ENCODE measurements around the gene NPAS2. TPM values are rescaled to one million over a fixed set of nuclear protein-coding genes. Genes with fewer than 3 reads are reported as not detected.

NPAS2 gene
- total RNA-seq, 1 experiment from 2014 or later = 20.4 TPM

- no peak for ATAC-seq
- no peaks in the 10 kb centered on the region for H3K9me2 ChIP-seq (ENCODE audit: insufficient read depth)
- intact Hi-C loops (cut with micrococcal nuclease) = loop anchor here (10.0 kb wide), 1 partner anchor 559 kb away; no protein-coding TSS in a partner anchor
- POLR2A ChIA-PET = no interaction called here
- CTCF ChIA-PET = interaction anchor here (2.0 kb wide), 1 partner anchor 254 kb away, joined by 11 read pairs; no protein-coding TSS in a partner anchor
- H4K20me1 ChIP-seq (ENCODE audit: insufficient read depth) = no peaks in the 10 kb centered on the region
- H3K4me2 ChIP-seq (ENCODE audit: low read length) = no peak overlapping the region
- no peak overlapping the region for H3K4me3 ChIP-seq (replicated peaks in 1 of 2; ENCODE audit: low read depth in 1 of 2, low read length in 2 of 2)
- DNase-seq (ENCODE audit: low read depth, low spot score) = no peak
- TF ChIP-seq TCF7L2 (IDR thresholded peaks at IDR 0.05; ENCODE audit: borderline replicate concordance, extremely low read depth, insufficient read depth, insufficient read length) (no peak), MAX (IDR thresholded peaks at IDR 0.05) (no peak), ZBTB33 (IDR thresholded peaks at IDR 0.05; ENCODE audit: extremely low read depth, insufficient replicate concordance, low read length) (no peak), CBX3 (IDR thresholded peaks at IDR 0.05; ENCODE audit: low read depth) (no peak), RAD21 (IDR thresholded peaks at IDR 0.05; ENCODE audit: low read depth) (peak; percentile 14; the same call in 1 of the 2 replicates), YY1 (IDR thresholded peaks at IDR 0.05; ENCODE audit: extremely low read depth, insufficient replicate concordance, low read depth, low read length) (no peak), ATF3 (IDR thresholded peaks at IDR 0.05) (no peak), FOSL1 (IDR thresholded peaks at IDR 0.05; ENCODE audit: low read depth) (no peak)
- RAD21 ChIA-PET (ENCODE audit: low non-redundant PET in 1 of 2, low total read pairs in 2 of 2, uncharacterized antibody in 2 of 2, unreplicated experiment in 2 of 2) = no interaction called here
- peaks cover 7 to 9% of the 10 kb centered on the region in 2 experiments for H3K4me1 ChIP-seq (ENCODE audit: control insufficient read depth in 1 of 2, insufficient read depth in 2 of 2, low read length in 2 of 2)
- no peak overlapping the region for H3K27ac ChIP-seq (ENCODE audit: low read depth, low read length)
- no peak overlapping the region for H3K9ac ChIP-seq (ENCODE audit: low read length)
- H2AFZ ChIP-seq (ENCODE audit: low read depth, low read length, poor library complexity, severe bottlenecking) = no peak overlapping the region
- BruUV-seq (replicated peaks) = no TSS peak
- no peaks in the 10 kb centered on the region for H3K9me3 ChIP-seq (ENCODE audit: control insufficient read depth in 1 of 2, insufficient read depth in 1 of 2, low read depth in 1 of 2, low read length in 2 of 2)
- H3K36me3 ChIP-seq (ENCODE audit: control insufficient read depth in 1 of 2, insufficient read depth in 2 of 2, low read length in 2 of 2) = no peaks in the 10 kb centered on the region
- H3K27me3 ChIP-seq (ENCODE audit: insufficient read depth, low read length) = no peaks in the 10 kb centered on the region
- no peaks in the 10 kb centered on the region for H3K79me2 ChIP-seq (ENCODE audit: insufficient read depth, low read length)
These were observed 163.9 kb downstream of the NPAS2 start for GRCh38 chr2:100983684-100984310.

Measured in HCT116 (cell line).